Measurements from ENCODE around the gene MSI2.

MSI2 gene

GRCh38 chr17:57416369-57416768 lies 160.0 kb downstream of the MSI2 start:
- no peak for DNase-seq (ENCODE audit: low read depth)

DNA sequence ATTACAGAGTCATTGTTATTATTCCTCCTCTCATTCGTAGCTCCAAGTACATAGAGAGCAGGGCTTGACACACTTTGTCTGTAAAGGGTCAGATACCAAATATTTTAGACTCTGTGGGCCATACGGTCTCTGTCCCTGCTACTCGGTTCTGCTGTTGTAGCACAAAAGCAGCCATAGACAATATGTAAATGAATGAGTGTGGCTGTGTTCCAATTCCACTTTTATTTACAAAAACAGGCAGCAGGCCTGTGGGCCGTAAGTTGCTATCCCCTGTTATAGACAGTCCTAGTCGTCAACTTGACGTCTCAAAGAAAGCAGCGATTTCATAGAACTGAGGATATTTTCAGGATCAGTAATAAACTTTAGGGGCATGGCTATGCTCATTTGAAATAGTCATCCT lies 161.6 kb downstream of the MSI2 start:
- DNase-seq (ENCODE audit: low read depth): no peak

GRCh38 chr17:57418463-57419246 lies 162.3 kb downstream of the MSI2 start:
- no peak for DNase-seq (ENCODE audit: low read depth)

- DNase-seq (ENCODE audit: low read depth): no peak
These were observed 163.7 kb downstream of the MSI2 start for GRCh38 chr17:57419940-57420550.

GRCh38 chr17:57420734-57421717 lies 164.7 kb downstream of the MSI2 start:
- no peak for DNase-seq (ENCODE audit: low read depth)

GRCh38 chr17:57422574-57423164 lies 166.3 kb downstream of the MSI2 start:
- DNase-seq (ENCODE audit: low read depth): peak; percentile 44

DNA sequence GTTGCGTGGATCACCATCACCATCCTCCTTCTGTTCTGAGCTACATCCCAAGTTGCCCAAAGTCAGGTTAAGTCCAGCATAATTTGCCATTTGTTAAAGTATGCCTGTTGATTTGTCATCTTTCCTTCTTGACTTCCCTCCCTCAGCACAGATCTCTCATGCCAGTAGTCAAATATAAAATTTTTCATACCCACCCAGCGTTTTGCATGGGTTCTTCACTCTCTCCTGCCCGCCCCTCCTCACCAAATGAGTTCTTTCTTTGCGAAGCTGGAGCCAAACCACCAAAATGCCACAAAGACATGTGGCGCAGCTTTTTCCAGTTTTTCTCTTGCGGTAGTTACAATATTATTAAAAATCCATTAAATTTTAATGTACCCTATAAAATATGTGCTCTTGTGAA lies 167.2 kb downstream of the MSI2 start:
- DNase-seq (ENCODE audit: low read depth): no peak

DNA sequence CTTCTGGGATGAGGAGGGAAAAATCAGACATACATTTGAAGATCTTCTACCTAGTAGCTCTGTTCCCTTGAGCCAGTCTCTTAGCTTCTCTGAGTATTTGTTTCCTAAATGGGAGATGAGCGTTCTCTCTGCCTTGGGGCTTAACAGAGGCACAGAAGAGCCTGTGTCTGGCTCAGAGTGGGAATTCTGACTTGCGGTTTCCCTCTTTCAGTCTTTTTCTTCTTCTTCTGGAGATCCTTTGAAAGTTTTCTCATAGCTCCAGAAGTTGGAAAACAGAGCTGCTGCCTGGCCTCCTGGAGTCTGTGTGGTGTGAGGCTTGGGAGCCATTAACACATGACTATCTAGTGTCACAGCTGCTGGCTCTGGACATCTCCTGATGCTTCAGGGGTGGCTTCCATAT lies 167.9 kb downstream of the MSI2 start:
- DNase-seq (ENCODE audit: low read depth): no peak

GRCh38 chr17:57424777-57425188 lies 168.5 kb downstream of the MSI2 start:
- DNase-seq (ENCODE audit: low read depth): no peak

- no peak for DNase-seq (ENCODE audit: low read depth)
These were observed 169.1 kb downstream of the MSI2 start for GRCh38 chr17:57425431-57425830.

DNA sequence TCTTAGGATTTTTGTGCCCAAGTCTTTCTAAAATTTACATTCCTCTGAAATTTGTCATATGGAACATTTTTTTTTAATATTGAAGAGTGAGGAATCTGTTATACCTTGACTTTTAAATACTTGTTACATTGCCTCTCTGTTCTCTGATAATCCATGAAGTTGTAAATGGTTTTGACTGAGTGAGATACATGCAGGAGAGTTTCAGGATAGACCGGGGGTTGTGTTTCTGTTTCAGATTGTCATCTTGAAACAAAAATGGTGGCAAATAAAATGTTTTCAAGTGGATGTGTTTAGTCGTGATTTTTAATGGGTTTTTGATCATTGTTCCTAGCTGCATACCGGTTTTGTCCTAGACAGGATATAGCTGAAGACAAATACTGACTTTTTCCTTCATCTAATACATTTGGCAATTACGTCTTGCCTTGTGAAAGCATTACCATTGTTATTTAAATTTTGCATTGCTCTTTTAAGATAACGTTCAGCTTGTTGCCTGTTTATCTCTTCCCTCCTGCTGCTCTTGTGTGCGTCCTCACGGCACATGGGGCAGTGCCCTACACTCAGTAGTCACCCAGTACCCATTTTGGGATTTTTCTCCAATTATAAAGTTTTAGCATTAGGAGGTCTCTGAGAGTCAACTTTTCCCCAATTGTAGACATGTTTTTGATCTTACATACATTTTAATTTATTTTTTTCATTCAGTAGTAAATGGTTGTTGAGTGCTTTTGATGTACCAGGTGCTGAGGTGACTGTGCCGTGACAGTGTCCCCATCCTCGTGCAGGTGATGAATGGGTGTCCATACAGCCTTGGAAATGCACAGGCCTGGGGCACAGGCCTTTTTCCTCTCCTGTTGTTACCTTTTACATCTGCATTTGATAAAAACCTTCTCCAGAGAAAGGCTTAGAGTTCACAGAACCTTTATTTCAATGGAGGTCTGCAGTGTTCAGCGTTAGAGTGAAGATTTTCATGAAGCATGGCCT lies 169.9 kb downstream of the MSI2 start:
- DNase-seq (ENCODE audit: low read depth): no peak

GRCh38 chr17:57429966-57430365 lies 173.6 kb downstream of the MSI2 start:
- no peak for DNase-seq (ENCODE audit: low read depth)

DNA sequence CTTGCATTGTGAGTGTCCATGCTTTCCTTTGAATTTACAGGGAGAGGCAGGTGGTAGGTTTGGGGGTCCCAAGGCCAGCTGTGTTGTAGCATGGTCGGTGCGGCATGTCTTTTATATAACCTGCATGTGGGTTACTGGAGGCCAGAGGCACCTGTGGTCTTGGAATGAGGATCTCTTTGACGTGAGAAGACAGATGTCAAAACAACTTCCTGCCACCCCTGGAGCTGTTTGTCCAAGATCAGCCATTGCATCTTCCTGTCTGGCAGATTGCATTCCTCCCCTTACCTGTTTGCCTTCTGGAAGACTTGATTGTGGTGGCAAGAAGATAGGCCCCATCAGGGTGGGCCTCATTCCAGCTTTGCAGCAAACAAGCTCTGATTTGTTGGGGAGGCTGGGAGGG lies 175.1 kb downstream of the MSI2 start:
- no peak for DNase-seq (ENCODE audit: low read depth)

GRCh38 chr17:57432507-57433277 lies 176.4 kb downstream of the MSI2 start:
- DNase-seq (ENCODE audit: low read depth): no peak

- no peak for DNase-seq (ENCODE audit: low read depth)
These were observed 177.1 kb downstream of the MSI2 start for GRCh38 chr17:57433452-57433851.

GRCh38 chr17:57434361-57434760 lies 178.0 kb downstream of the MSI2 start:
- no peak for DNase-seq (ENCODE audit: low read depth)

DNA sequence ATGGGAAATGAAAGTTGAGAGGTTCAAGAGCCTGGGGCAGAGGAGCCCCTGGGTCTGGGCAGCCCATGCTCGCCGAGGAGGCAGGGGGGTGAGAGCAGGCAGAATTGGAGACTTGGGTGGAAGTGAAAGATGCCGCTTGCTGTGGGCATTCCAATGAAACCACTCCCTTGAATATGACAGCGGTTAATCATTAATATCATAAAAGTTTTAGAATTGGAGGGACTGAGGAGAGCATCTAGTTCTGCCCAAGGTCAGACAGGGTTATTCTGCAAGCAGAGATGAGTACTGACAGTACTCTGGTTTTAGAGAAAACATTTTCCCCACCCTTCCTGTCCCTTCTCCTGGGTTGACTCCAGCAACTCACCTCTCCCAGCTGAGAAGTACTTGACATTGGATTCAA lies 180.2 kb downstream of the MSI2 start:
- DNase-seq (ENCODE audit: low read depth): no peak

GRCh38 chr17:57438066-57438731 lies 181.9 kb downstream of the MSI2 start:
- no peak for DNase-seq (ENCODE audit: low read depth)

GRCh38 chr17:57439651-57440050 lies 183.3 kb downstream of the MSI2 start:
- no peak for DNase-seq (ENCODE audit: low read depth)
